A204.1 (cell line): ENCODE measurements around the gene RNF157.

Source experiments
- FAIRE-seq: peaks from 2 replicates; lab custom pipeline; 2012; peaks lifted over from hg19 to GRCh38; lab: Jason Lieb, UNC

Gene RNF157

DNA sequence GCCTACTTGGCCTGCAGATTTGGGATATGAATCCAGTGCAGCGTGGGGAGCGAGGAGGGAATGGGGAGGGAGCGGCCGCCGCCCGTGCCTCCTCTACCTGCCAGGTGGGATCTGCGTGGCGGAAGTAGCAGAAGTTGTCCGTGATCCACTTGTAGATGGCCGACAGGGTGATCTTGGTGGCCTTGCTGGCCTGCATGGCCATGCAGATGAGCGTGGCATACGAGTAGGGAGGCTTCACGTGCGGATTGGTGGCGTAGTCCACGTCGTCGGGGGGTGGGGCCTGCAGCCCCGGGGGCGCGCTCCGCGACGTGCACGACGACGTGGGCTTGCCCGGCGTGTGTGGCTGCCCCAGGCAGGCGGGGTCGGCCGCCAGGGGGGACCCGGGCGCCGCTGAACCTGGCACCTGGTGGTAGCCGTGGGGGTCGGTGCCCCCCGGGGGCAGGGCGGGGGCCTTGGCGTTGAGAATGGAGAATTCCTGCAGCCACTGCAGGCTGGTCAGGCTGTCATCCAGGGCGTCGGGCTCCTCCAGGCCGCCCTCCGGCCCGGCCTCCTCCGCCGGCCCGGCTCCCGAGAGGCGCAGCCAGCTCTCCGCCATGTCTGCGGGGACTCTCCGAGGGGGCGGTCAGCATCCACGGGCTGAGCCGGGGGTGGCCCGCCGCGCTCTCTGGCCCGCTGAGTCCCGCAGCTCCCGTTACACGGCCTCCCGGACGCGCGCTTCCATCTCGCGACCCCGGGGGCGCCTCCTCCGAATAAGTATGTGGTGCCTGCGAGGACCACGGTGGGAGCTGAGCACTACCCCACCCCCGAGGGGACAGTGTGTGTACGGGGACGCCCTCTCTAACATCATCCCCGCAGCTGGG, 100.3 kb downstream of the RNF157 start:
- FAIRE-seq, result no peak

GRCh38 chr17:76138896-76139752, 101.2 kb downstream of the RNF157 start:
- no peak for FAIRE-seq

- FAIRE-seq, result no peak
These were observed 101.9 kb downstream of the RNF157 start for GRCh38 chr17:76138234-76138895.

DNA sequence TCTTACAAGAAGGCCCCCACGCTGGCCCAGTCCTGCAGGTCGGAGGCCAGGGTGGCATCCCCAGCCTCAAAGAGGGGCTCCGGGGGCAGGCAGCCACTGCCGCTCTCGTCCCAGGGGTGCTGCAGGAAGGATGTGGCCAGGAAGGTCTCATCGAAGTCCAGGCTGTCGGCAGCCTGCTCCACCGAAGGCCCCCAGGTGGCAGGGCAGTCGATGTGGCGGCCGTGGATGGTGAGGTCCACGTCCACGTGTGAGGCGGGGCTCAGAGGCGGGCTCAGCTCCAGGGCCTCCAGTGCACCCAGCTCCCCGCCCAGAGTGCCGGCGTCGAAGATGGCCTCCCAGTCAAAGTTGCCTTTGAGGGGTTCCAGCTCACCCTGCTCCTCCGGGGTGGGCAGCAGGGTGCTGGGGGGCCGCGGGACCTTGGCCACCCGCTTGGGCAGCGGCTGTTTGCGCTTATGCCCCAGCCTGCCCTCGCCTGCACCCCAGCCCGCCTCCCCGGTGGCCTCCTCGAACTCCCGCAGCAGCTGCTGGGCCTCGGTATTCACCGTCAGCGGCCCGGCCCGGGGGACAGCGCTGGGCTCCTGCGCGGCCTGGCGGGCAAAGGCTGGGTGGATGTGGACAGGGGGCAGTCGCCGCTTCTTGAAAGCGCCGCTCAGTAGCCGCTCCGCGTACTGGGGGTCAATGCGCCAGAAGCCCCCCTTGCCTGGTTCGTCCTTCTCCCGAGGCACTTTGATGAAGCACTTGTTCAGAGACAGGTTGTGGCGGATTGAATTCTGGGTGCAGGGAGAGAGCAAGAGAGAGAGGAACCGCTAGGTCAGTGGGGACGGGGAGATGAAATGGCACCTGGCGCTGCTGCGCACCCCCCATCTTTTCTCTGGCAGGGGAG, 102.7 kb downstream of the RNF157 start:
- FAIRE-seq, result no peak

GRCh38 chr17:76137001-76137350, 103.3 kb downstream of the RNF157 start:
- FAIRE-seq, result no peak

- no peak for FAIRE-seq
These were observed 103.9 kb downstream of the RNF157 start for GRCh38 chr17:76136276-76137000.

GRCh38 chr17:76135810-76136188, 104.5 kb downstream of the RNF157 start:
- no peak for FAIRE-seq

DNA sequence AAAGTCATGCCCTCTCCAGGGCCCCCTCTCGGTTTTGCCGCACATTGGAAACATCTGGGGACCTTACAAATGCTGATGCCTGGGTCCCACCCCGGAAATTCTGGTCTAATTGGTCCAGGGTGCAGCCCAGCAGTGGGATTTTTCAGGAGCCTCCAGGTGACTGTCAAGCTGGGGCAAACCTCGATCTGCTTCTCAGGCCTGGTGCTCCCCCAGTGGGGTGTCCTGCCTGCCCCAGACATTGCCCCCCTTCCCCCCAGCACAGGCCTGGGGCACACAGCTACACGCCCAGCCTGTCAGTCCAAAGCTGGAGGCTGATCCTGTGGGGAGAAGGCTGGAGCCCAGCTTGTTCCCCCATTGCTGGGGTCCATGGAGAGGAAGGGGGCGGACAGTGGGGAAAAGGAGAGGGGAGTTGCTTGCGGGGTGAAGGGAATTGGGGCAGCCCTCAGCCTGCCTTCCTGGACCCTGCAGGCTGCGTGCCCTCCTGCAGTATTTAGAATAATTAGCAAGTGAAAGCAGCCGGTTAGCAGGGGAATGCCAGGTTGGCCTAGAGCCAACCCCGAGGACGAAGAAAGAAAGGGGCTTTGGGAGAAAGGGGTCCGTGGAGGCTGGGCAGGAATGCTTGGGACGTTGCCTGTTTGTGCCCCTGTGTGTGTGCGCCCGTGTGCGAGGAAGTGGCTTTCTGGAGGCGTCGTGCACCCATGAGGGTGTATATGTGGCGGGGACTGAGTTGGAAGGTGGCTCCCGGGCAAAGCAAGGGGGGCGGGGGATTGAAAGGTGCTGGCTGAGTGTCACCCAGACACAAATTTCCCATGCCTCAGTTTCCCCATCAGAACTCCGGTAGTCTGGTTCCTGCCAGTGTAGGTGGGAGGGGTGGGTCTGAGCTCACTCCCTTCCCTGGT, 105.1 kb downstream of the RNF157 start:
- FAIRE-seq, result no peak

DNA sequence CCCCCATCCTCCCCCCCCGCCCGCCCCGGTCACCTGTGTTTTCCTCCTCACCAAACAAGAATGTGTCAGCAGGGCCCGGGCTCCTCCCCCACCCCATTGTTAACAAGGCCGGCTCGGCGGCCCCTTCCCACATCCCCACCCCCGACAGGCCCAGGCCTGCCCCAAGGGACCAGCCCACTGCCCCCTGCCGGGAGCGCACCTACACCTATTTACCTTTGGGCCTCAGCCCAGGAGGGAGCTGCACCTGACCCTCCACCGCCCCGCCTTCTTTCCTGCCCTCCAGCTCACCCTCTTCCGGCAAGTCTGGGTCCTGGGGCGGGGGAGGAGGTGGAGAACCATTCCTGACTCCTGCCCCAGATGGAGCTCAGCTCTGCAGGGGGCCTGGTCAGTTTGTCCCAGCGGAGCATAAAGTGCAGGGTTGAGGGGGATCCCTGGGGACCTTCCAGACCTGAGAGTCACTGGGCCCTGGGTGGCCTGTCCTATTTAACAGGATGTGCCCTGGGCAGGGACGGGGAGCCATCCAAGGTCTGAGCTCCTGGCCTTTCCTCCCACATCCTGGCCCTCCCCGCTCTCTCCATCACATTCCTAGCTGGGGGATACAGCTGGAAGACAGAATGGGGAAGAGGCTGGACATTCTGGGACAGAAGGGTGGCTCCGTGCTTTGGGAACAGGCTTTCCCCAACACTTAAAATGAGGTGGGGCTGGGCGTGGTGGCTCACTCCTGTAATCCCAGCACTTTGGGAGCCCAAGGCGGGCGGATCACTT, 107.5 kb downstream of the RNF157 start:
- FAIRE-seq, result no peak

- FAIRE-seq, result no peak
These were observed 108.4 kb downstream of the RNF157 start for GRCh38 chr17:76131692-76132573.

- FAIRE-seq, result no peak
These were observed 109.1 kb downstream of the RNF157 start for GRCh38 chr17:76131051-76131691.

- no peak for FAIRE-seq
These were observed 109.8 kb downstream of the RNF157 start for GRCh38 chr17:76130473-76130872.

DNA sequence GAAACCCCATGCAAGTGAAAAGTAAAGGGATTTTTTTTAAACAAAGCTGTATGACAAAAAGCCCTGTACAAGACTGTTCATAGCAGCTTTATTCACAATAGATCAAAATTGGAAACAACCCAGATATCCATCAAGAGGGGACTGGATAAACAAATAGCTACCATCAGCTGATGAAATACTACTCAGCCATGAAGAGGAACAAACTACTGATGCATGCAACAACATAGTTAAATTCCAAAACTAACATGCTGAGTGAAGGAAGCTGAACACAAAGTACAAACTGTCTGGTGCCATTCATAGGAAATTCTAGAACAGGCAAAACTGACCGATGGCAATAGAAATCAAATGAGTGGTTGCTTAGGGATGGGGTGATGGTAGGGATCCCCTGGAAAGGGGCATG, 114.4 kb downstream of the RNF157 start:
- FAIRE-seq, result no peak

GRCh38 chr17:76125391-76125675, 115.0 kb downstream of the RNF157 start:
- FAIRE-seq, result no peak

DNA sequence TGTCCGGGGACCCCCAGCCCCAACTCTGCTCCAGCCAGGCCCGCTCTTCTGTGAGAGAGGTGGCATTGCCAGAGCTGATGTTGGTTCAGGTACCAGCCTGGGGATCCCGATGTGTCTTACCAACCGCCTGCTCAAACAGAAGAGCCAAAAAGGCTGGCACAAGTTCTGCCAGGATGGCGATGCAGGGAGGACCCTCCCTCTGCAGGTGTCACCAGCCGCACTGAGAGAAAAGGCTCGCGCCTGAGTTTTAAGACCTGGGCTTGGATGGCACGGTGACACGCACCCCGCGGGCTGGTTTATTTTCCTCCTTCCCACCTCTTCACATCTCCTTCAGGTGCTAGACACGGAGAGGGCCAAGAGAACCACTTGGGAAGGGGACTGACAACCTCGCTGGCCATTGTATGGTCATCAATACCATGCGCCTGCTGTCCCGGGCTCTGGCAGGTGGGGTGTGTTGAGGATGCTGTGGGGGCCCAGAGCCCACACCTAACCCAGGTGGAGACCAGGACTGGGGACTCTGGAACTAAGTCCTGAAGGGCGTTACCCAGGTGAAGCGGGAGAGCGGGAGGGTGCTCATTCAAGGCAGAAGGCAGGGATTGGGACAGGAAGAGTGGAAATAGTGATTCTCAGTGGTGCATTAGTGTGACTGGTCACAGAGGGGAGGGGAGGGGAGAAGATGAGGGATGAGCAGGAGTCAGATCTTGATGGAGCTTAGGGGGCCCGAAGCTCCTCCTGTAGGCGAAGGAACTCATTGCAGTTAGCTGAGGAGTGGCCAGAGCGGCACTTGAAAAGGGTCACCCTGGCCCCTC, 115.5 kb downstream of the RNF157 start:
- FAIRE-seq, result no peak

- no peak for FAIRE-seq
These were observed 116.3 kb downstream of the RNF157 start for GRCh38 chr17:76123749-76124581.

DNA sequence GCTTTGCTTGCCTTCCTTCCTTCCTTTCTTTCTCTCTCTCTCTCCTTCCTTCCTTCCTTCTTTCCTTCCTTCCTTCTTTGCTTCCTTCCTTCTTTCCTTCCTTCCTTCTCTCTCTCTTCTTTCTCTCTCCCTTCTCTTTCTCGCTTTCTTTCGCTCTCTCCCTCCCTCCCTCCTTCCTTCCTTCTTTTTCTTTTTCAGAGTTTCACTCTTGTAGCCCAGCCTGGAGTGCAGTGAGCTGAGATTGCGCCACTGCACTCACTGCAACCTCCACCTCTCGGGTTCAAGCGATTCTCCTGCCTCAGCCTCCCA, 117.1 kb downstream of the RNF157 start:
- FAIRE-seq, result no peak
